ENCODE data around the gene INCA1.
A peak's percentile ranks its signal among the peaks of the same experiment; 100 is the strongest.

DNA sequence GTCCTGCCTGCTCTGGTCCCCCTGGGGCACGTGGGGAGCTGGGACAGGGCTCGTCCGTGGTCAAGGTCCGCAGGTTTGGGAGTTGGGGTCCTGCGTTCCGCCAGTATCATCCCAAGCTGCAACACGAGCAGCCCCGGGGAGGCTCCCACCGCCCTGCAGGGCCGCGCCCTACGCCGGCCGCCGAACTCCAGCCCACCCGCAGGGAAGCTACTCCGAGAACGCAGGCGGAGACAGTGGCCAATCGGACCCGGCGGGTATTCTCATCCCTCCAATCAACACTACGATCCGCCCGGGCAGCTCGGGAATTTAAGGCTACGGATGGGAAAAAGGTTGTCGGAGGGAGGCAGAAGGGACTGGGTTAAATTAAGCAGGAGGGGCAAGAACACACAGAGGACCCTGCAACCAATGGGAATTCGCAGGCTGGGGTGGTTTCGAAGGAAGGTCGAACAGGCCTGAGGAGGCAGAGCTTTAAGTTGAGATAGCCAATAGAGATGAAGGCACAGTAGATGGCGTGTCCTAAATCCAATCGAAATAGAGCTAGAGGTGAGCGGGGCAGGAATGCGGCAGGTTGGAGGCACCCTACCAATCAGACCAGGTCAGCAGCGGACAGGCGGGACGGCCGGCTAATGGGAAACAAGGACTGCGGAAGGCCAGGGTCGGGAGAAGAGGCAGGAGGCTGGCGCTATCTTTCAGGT lies 30.3 kb downstream of the INCA1 start:
- peak in 1 of 2 donors; percentile 50 for TF ChIP-seq POLR2A (IDR thresholded peaks at IDR 0.05)
- TF ChIP-seq, protein P1, sequence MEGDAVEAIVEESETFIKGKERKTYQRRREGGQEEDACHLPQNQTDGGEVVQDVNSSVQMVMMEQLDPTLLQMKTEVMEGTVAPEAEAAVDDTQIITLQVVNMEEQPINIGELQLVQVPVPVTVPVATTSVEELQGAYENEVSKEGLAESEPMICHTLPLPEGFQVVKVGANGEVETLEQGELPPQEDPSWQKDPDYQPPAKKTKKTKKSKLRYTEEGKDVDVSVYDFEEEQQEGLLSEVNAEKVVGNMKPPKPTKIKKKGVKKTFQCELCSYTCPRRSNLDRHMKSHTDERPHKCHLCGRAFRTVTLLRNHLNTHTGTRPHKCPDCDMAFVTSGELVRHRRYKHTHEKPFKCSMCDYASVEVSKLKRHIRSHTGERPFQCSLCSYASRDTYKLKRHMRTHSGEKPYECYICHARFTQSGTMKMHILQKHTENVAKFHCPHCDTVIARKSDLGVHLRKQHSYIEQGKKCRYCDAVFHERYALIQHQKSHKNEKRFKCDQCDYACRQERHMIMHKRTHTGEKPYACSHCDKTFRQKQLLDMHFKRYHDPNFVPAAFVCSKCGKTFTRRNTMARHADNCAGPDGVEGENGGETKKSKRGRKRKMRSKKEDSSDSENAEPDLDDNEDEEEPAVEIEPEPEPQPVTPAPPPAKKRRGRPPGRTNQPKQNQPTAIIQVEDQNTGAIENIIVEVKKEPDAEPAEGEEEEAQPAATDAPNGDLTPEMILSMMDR (IDR thresholded peaks at IDR 0.05): no peak
